DND-41 (cell line): ENCODE results near the gene FOXO6.

ENCODE experiments used
- ATAC-seq: fragments of 200-7000 bp; cut with Tn5 transposase; 3 replicates; pipeline ENCODE4 v1.9.1; 2021; ENCODE audit warnings: low read depth; ENCODE audit not compliant: insufficient read depth
- DNase-seq: peaks from one replicate; pipeline ENCODE4 v3.0.0-alpha.2; 2020
- H2AFZ ChIP-seq: 2 replicates; pipeline ENCODE4 v1.6.0; 2012; ENCODE audit warnings: low read depth, low read length
- H3K27ac ChIP-seq: 2 replicates; pipeline ENCODE4 v1.5.1; 2012; ENCODE audit warnings: low read length, inconsistent platforms
- H3K27me3 ChIP-seq: fragments of 200-600 bp; sonication (generic); 2 replicates; pipeline ENCODE4 v1.6.0; 2012; ENCODE audit warnings: low read length, mild to moderate bottlenecking, inconsistent platforms; ENCODE audit not compliant: insufficient read depth, poor library complexity
- H3K36me3 ChIP-seq: 2 replicates; pipeline ENCODE4 v1.5.1; 2012; ENCODE audit warnings: low read length, inconsistent platforms; ENCODE audit not compliant: insufficient read depth
- H3K4me1 ChIP-seq: 2 replicates; pipeline ENCODE4 v1.5.1; 2012; ENCODE audit warnings: mild to moderate bottlenecking, low read length; ENCODE audit not compliant: insufficient read depth
- H3K4me2 ChIP-seq: 2 replicates; pipeline ENCODE4 v1.6.0; 2012; ENCODE audit warnings: mild to moderate bottlenecking, moderate library complexity, low read length, inconsistent platforms; ENCODE audit not compliant: insufficient read depth
- H3K4me3 ChIP-seq, 2 experiments: fragments of 200-600 bp in 1 of 2; shearing (Covaris generic) in 1 of 2; 2 replicates each; pipeline ENCODE4 v1.5.1; 2012 to 2016; ENCODE audit warnings: inconsistent platforms in 2 of 2, low read length in 2 of 2, mild to moderate bottlenecking in 2 of 2, low read depth in 1 of 2, moderate library complexity in 1 of 2
- H3K79me2 ChIP-seq: 2 replicates; pipeline ENCODE4 v1.6.0; 2012; ENCODE audit warnings: low read length, inconsistent platforms; ENCODE audit not compliant: insufficient read depth
- H3K9ac ChIP-seq: 2 replicates; pipeline ENCODE4 v1.6.0; 2012; ENCODE audit warnings: low read depth, mild to moderate bottlenecking, inconsistent platforms, low read length, moderate library complexity
- H3K9me3 ChIP-seq: 2 replicates; pipeline ENCODE4 v1.5.1; 2012; ENCODE audit warnings: low read length, moderate library complexity, mild to moderate bottlenecking, inconsistent platforms; ENCODE audit not compliant: insufficient read depth, severe bottlenecking
- H4K20me1 ChIP-seq: 2 replicates; pipeline ENCODE4 v1.6.0; 2012; ENCODE audit warnings: low read length; ENCODE audit not compliant: insufficient read depth
- CTCF ChIP-seq: IDR thresholded peaks from 2 replicates; pipeline ENCODE4 v1.5.1; 2012; ENCODE audit warnings: borderline replicate concordance, low read length, moderate library complexity, mild to moderate bottlenecking; ENCODE audit not compliant: poor library complexity, severe bottlenecking; ENCODE audit errors: extremely low read depth
- EZH2 ChIP-seq: IDR thresholded peaks from 3 replicates; pipeline ENCODE4 v1.6.1; 2012; ENCODE audit warnings: borderline replicate concordance, low read depth, mild to moderate bottlenecking, moderate library complexity, low read length, inconsistent platforms; ENCODE audit not compliant: severe bottlenecking

The FOXO6 gene

GRCh38 chr1:41368366-41368765 lies 7.1 kb downstream of the FOXO6 start:
- H3K27me3 ChIP-seq, result peaks cover 5% of the 10 kb centered on the region
- no peak overlapping the region for H3K9ac ChIP-seq

GRCh38 chr1:41368801-41369200 lies 7.6 kb downstream of the FOXO6 start:
- Histone ChIP-seq H3K9ac (no peak overlapping the region), H3K27ac (no peak overlapping the region), H3K27me3 (peaks cover 1% of the 10 kb centered on the region), H3K36me3 (no peaks in the 10 kb centered on the region), H3K4me3 (no peak overlapping the region), H4K20me1 (peaks cover 1% of the 10 kb centered on the region; the same call in 1 of the 2 replicates), H3K4me1 (peaks cover 19% of the 10 kb centered on the region), H3K79me2 (no peaks in the 10 kb centered on the region), H3K9me3 (no peaks in the 10 kb centered on the region), H3K4me2 (no peak overlapping the region), H2AFZ (no peak overlapping the region)
- TF ChIP-seq EZH2 (no peak), CTCF (no peak)
- DNase-seq (no peak), ATAC-seq (no peak)

More at GRCh38 chr1:41368366-41368765, 7.1 kb downstream of the FOXO6 start:
- ATAC-seq (no peak), DNase-seq (no peak)
- Histone ChIP-seq H3K79me2 (no peaks in the 10 kb centered on the region), H3K4me1 (peaks cover 22% of the 10 kb centered on the region), H2AFZ (no peak overlapping the region), H3K36me3 (no peaks in the 10 kb centered on the region), H3K4me2 (no peak overlapping the region), H3K9me3 (no peaks in the 10 kb centered on the region), H3K27ac (no peak overlapping the region), H3K4me3 (no peak overlapping the region), H4K20me1 (peaks cover 5% of the 10 kb centered on the region)
- TF ChIP-seq EZH2, result no peak
- no peak for TF ChIP-seq CTCF

- no peak overlapping the region for H3K9ac ChIP-seq
- H2AFZ ChIP-seq, result no peak overlapping the region
- H3K36me3 ChIP-seq, result no peaks in the 10 kb centered on the region
- H3K4me1 ChIP-seq, result peaks cover 18% of the 10 kb centered on the region
- no peak overlapping the region for H3K4me2 ChIP-seq
- no peaks in the 10 kb centered on the region for H3K79me2 ChIP-seq
- no peaks in the 10 kb centered on the region for H3K9me3 ChIP-seq
- no peak for DNase-seq
- no peaks in the 10 kb centered on the region; the same call in 1 of the 2 replicates for H4K20me1 ChIP-seq
- H3K27ac ChIP-seq, result no peak overlapping the region
- no peak overlapping the region for H3K4me3 ChIP-seq
- ATAC-seq, result no peak
- H3K27me3 ChIP-seq, result no peaks in the 10 kb centered on the region
- no peak for TF ChIP-seq EZH2
- TF ChIP-seq CTCF, result no peak
These were observed 8.3 kb downstream of the FOXO6 start for GRCh38 chr1:41369531-41369930.

GRCh38 chr1:41370225-41370624 lies 9.0 kb downstream of the FOXO6 start:
- TF ChIP-seq CTCF, result no peak
- no peak for TF ChIP-seq EZH2
- ATAC-seq (no peak), DNase-seq (no peak)
- Histone ChIP-seq H3K4me2 (no peak overlapping the region), H3K36me3 (no peaks in the 10 kb centered on the region), H3K27me3 (no peaks in the 10 kb centered on the region), H3K9me3 (no peaks in the 10 kb centered on the region), H4K20me1 (no peaks in the 10 kb centered on the region; the same call in 1 of the 2 replicates), H3K4me3 (no peak overlapping the region), H3K9ac (no peak overlapping the region), H3K4me1 (peaks cover 18% of the 10 kb centered on the region), H3K27ac (no peak overlapping the region), H3K79me2 (no peaks in the 10 kb centered on the region), H2AFZ (no peak overlapping the region)
